GDM1 (cell line): ENCODE measurements around the gene MSRB1.
"Not testable (repeated sequence)": the region's sequence is repeated elsewhere in the genome, so short reads cannot be mapped to it uniquely, and the experiment has no call there.

Experiments
- DNase-seq: peaks from one replicate; lab custom pipeline; 2025; lab: John Stamatoyannopoulos, UW

MSRB1 gene

DNA sequence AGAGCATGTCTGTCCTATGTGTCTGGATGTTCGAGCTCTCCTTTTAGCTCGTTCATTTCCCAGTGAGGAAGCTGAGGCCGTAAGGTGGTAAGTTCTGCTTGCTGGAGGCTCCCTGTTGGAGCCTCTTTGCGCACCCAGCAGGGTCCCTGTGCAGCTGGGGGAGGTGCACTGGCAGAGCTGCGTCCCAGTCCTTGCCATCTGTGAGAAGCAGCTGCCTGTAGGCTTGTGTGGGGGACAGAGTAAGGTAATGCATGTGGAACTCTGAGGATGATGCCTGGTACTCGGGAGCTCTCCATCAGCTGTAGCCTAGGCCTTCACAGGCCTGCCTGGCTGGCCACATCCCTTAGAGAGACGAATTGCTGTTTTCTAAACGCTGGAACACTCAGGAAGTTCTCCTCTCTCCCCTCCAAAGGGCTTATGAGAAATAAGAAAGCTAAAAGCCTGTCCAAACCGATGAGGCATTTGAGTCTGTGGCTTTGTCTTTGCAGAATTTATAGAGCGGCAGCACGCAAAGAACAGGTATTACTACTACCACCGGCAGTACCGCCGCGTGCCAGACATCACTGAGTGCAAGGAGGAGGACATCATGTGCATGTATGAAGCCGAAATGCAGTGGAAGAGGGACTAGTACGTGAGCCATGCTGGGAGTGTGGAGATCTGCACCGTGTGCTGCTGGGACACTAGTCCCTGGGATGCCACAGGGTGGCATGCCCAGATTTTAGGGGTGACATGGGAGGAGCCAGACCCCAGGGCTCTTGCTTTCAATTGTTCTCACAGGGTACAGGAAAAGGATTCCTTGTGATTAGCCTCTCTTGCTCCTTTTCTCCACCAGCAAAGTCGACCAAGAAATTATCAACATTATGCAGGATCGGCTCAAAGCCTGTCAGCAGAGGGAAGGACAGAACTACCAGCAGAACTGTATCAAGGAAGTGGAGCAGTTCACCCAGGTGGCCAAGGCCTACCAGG is 17.9 kb upstream of the MSRB1 start:
- peak; percentile 27 for DNase-seq

DNA sequence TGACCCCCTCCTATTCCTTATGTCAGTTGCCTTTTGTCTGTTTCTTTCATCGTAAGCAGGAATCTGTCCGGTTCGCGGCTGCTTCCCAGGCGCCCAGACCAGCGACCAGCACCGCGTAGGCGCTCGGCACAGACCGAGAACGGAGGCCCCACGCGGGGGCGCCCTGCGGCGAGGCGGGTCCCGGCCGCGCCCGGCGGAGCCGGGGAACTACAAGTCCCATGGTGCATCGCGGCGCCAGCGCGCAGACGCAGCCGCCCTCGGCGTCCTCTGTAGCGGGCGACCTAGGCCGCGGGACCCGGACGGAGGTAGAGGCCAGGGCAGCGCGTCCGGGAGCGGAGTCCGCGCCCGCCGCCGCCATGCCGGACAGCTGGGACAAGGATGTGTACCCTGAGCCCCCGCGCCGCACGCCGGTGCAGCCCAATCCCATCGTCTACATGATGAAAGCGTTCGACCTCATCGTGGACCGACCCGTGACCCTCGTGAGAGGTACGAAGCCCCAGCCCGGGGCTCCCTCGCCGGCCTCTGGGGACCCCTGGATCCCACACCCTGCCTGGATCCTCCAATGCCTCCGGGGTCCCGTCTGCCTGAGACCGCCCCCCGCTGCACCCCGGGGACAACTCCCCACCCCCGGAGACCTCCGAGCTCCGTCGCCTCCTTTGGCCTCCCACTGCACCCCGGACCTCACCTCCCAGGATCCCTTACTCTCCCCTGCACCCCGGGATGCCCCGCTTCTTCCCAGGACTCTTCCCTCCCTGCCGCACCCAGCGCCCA is 16.5 kb upstream of the MSRB1 start, which contains the start of gene NDUFB10:
NDUFB10 (plus strand) TSS at position 270 of the 771 bp plus-strand sequence; CDS start at position 357, 87 bp downstream.
- peak; percentile 81 for DNase-seq

DNA sequence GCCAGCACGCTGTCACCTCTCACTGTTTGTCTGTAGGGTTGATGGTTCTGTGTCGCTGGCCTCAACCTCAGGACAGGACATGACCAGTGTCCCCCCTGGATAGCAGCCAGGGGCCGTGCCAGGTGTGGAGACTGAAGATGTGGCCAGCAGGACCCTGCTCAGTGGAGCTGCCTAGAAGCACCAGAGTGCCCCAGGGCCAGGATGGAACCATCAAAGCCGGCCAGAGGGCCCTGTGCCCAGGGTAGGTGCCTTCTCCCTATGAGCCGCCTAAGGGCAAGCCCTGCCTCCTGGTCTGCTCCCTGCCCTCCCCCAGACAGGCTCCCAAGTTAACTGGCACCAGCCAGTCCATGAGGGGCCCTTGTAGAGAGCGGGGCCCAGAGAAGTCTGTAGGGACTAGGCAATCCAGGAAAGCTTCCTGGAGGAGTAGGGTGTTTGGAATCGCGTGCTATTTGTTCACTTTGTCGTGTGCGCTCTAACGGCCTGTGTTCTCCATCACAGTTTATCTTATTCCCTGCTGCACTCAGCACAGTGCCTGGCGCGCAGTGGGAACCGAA is 15.8 kb upstream of the MSRB1 start:
- no peak for DNase-seq

DNA sequence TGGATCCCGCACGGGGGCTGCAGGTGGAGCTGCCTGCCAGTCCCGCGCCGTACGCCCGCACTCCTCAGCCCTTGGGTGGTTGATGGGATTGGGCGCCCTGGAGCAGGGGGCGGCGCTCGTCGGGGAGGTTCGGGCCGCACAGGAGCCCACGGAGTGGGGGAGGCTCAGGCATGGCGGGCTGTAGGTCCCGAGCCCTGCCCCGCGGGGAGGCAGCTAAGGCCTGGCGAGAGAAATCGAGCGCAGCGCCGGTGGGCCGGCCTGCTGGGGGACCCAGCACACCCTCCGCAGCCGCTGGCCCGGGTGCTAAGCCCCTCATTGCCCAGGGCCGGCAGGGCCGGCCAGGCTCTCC is 15.1 kb upstream of the MSRB1 start:
- DNase-seq = not testable (repeated sequence)

DNA sequence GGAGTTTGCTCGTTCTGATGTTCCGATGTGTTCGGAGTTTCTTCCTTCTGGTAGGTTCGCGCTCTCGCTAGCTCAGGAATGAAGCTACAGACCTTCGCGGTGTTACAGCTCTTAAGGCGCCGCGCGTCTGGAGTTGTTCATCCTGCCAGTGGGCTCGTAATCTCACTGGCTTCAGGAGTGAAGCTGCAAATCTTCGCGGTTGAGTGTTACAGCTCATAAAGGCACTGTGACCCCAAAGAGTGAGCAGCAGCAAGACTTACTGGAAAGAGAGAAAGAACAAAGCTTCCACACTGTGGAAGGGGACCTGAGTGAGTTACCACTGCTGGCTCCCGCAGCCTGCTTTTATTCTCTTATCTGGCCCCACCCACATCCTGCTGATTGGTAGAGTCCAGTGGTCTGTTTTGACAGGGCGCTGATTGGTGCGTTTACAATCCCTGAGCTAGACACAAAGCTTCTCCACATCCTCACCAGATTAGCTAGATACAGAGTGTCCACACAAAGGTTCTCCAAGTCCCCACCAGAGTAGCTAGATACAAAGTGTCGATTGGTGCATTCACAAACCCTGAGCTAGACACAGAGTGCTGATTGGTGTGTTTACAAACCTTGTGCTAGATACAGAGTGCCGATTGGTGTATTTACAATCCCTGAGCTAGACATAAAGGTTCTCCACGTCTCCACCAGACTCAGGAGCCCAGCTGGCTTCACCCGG is 14.6 kb upstream of the MSRB1 start:
- not testable (repeated sequence) for DNase-seq

DNA sequence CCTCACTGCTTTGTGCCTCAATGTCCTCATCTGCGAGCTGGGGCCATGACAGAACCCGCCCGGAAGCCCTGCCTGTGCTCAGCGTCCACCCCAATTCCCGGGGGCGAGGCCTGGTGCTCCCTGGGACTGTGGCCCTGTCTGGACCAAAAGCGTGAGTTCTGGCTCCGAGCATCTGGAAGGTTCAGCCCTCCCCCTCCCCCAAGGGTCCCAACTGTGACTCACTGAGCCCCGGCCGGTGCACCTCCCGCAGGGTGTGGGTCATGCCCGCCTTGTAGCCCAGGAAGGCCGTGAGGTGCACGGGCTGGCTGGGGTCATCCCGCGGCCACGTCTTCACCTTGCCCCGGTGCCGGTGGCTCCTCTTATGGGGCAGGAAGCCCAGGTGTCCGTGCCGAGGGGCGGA is 10.7 kb upstream of the MSRB1 start:
- DNase-seq = no peak

DNA sequence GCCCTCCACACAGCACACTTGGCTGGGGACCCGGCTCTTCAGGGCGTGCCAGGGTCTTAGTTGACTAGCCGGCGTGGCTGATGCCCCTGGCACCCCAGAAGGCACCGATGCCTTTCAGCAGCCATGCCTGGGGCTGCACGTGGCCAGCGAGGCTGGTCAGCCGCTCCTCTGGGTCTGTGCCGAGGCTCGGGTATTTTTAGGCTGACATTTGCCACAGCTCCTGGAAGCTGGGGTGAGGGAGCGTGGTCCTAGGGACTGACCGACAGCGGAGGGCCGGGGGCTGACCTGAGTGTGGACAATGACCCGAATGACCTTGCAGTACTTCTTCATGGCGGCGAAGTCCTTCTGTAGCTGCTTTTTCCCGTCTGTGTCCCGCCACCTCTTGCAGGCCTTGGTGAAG is 7.6 kb upstream of the MSRB1 start:
- no peak for DNase-seq

DNA sequence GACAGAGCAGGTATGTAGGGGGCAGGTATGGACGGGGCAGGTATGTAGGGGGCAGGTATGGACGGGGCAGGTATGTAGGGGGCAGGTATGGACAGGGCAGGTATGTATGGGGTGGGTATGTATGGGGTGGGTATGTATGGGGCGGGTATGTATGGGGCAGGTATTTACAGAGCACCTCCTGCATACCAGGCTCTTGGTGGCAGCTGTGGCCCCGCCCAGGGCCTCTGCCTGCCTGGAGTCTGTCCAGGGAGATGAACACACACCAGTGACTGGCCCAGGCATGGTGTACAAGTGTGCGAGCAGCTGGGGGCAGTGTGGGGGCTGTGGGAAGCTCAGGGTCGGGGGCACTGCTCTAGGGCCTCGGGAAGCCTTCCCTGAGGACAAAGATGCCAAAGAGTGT is 7.0 kb upstream of the MSRB1 start:
- no peak for DNase-seq

DNA sequence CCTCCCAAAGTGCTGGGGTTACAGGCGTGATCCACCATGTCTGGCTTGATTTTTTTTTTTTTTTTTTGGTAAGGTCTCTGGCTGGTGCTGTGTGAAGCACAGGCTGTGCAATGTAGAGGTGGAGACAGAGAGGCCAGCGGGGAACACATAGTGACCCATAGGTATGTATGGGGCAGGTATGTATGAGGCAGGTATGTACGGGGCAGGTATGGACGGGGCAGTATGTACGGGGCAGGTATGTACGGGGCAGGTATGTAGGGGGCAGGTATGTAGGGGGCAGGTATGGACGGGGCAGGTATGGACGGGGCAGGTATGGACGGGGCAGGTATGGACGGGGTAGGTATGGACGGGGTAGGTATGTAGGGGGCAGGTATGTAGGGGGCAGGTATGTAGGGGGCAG is 6.5 kb upstream of the MSRB1 start:
- no peak for DNase-seq

DNA sequence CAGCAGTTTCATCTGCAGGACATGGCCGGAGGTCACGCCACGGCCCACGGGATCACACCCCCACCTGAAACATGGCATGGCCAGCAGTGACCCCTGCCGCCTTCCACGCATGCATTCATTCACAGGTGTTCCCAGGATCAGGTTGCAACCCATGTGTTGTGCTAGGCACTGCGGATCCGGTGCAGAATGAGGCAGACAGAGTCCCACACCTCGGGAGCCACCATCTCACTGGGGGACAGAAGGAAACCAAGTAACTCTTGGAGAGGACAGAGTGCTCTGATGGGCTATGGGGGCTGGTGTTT is 4.3 kb upstream of the MSRB1 start:
- no peak for DNase-seq

DNA sequence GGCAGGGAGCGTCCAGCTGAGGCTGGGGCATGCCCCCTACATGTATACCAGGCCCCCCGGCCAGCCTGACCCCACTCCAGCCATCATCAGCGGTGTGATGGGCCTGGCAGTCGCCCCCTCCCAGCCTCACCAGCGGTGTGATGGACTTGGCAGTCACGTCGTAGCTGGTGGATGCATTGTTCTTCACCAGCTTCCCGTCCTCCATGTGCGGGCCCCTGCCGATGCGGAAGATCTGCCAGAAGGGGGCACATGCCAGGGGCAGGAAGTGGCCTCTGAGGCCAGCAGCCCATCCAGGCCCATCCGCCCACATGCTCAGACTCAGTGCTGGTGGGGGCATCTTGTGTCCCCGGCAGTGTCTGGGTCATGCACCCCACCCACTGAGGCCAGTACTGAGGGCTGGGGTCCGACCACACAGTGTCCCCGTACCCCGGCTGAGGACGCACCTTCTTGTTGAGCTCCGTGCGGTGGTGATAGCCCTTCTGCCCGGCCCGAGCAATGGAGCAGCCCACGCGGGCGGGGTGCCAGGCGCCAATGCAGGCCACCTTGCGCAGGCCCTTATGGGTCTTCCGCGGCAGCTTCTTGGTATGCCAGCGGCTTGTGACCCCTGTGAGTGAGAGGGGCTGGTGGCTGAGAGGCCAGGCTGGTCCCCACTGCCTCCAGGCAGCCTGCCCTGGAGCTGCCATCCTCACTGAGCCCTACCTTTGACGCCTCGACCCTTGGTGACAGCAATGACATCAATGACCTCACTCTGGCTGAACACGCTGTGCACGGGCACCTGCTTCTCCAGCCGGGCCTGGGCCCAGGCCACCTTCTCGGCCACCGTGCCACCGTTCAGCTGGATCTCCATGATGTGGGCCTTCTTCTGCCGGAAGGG is 3.7 kb upstream of the MSRB1 start:
- DNase-seq = no peak

DNA sequence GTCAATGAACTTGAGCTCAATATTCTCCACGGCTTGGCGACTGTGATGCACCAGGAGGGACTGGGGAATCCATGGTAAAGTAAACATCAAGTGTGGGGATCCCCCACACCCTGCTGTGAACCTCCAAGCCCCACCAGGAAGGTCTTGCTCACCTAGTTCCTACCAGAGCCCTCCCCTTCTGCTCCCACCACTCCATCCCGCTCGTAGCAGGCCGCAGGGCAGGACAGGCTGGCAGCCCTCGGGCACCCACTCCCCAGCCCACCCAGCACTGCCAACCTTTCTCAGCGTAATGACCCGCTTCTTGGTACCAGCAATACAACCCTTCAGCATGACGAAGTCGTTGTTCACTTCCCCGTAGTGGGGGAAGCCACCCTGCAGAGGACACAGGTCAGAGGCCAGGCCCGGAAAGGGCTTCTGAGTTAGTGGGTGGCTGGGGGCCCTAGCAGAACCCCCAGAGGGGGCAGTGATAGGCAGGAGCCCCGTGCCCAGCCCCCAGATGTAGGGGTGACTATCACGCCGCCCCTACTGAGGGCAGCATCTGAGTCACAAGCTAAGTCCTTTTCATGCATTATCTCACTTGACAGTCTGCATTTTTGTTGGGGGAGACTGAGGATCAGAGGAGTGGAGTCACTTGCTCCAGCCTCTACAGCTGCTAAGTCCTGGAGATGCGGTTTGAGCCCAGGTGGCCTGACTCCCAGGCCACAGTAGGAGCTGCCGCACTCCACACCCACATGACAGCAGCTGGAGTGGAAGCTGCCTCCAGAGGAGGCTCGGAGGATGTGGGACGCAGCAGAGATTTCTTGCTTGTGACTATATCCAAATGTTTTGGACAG is 2.8 kb upstream of the MSRB1 start:
- DNase-seq = no peak

DNA sequence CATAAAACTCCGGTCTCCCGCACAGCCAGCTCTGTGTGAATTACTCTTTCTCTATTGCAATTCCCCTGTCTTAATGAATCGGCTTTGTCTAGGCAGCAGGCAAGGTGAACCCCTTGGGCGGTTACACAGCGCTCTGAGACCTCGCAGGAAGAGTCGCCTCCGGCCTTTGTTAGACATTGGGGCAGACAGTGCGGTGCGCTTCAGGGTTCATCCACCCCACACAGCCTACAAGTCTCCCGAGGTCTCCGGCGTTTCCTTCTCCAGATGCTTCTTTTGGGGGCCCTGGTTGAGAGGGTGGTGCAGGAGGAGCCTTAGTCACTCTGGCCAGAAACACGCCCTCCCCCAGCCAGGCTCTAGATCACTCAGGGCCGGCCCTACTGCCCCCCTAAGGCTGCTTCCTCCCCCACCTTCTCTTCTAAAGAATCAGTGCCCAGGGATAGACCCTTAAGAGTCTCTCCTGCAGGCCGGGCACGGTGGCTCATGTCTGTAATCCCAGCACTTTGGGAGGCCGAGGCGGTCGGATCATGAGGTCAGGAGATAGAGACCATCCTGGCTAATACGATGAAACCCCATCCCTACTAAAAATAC is 1.7 kb upstream of the MSRB1 start:
- DNase-seq = no peak

DNA sequence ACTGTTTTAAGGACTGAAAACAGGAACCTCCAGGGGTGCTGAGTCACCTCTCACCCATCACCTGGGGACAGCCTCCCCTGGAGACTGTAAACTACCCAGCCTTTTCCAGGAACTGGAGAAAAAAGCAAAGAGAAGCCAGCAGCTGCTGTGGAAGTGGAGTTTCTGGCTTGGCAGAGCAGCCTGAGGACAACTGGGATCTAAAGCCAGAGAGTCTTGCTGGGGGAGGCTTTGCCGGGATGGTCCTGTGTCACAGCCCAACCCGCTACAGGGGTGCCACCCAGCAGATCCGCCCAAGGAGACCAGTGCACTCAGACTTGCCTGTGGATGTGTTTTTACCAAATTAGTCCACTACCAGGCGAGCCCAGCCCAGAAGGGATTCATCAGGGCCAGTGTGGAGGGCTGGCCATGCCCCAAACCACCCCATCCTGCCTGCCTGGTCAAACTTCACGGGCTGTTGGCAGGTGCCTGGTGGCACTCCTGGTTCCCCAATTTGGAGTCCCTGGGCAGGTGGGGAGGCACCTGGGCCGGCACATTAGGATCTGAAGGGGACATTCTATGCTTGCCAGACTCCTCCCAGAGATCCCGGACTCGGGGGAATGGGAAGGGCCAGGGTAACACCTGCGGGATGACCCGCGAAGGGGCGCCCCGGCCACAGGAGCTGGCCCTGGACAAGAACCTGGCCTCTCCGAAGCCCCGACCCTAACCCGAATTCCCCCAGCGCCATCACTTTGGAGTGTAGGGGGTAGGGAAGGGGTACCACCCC is 771 bp downstream of the MSRB1 start:
- DNase-seq = no peak

DNA sequence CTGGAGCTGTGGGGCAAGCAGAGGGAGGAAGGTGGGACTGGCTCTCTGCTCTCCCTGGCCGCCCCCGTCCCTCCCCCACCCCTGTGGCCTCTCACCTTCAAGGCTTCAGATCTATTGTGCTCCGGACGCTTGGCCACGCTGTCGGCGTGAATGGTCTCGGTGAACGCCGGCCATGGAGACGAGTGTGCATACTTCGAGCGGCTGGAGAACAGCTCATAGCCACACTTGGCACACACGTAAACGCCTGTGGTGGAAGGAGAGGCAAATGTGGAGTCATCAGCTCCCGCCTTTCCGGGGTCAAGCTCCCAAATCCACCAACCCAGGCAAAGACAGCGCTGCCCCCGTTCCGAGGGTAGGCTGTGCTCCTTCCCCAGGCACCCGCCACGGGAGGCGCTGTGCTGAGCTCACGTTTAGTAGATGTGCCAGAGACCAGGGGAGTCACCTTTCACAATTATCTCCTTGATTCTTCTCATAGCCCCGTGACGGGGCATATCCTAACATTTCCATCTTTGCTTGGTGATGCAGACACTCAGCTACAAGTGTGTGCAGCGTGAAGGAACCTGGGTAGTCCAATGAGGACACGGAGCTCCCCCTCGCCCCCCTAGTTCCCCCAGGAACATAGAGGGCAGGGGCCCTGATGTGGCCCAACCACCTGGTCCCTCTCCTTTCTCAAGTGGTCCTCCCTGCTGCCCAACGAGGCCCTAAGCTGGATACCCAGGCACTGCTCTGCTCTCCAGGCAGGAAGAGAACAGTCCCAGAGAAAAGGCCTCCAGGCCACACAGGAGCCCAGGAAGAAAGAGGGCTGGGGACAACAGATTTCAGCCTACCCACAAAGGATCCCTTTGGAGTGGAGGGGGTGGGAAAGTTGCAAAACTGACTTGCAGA is 1.6 kb downstream of the MSRB1 start:
- DNase-seq = no peak

DNA sequence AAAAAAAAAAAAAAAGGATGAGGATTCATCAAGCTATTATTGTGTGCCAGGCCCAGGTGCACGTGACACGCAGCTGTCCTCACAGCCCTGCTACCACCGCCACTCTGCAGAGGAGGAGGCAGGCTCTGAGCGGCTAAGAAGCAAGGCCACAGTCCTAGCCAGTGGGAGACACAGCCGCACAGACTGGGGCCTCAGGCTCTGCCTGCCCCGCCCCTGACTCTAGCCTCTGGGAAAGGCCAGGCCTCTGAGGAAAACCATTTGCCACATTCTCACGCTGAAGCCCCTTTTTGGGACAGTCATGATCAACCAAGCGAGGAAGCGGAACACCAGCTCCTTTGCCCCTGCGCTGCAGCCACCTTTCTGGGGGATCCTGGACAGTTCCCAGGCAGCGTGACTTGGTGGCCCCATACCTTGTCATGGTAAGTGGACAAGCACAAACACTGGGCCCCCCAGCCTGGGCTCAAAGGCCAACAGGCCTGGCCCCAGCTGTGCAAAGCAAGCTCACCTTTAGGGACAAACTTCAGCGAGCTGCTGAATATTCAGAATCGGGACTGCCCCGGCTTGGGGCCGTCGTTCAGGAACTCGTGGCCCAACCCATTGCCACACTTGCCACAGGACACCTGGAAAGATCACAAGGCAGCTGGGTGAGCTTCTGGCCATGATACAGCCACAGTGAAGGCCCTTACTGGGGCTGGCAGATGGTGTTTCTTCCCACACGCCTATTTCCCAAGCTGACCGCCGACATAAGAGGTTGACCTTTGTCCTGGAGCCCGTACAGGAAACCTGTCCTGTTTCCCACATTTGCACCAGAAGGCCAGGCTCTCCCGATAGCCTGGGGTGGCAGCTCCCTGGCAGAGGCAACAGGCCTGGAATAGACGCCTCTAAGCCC is 2.5 kb downstream of the MSRB1 start:
- no peak for DNase-seq

DNA sequence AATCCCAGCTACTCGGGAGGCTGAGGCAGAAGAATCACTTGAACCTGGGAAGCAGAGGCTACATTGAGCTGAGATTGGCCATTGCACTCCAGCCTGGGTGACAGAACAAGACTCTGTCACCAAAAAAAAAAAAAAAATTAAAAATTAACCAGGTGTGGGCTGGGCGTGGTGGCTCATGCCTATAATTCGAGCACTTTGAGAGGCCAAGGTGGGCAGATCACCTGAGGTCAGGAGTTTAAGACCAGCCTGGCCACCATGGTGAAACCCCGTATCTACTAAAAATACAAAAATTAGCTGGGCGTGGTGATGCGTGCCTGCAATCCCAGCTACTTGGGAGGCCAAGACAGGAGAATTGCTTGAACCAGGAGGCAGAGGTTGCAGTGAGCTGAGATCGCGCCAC is 3.2 kb downstream of the MSRB1 start:
- not testable (repeated sequence) for DNase-seq
